PFSK-1 (cell line): ENCODE measurements around the gene MYORG.

ENCODE experiments used
- FOXP2 ChIP-seq: optimal IDR thresholded peaks from 2 replicates; pipeline ENCODE3; 2011; ENCODE audit warnings: borderline replicate concordance, control low read depth, inconsistent platforms; ENCODE audit not compliant: insufficient read depth; ENCODE audit errors: extremely low read length, extremely low read depth
- POLR2AphosphoS5 ChIP-seq: IDR thresholded peaks from 2 replicates; pipeline ENCODE4 v1.6.1; 2012; ENCODE audit warnings: low read depth, mild to moderate bottlenecking, control low read depth, low read length, moderate library complexity
- SIN3A ChIP-seq: IDR thresholded peaks from 2 replicates; pipeline ENCODE4 v1.6.1; 2012; ENCODE audit warnings: mild to moderate bottlenecking, low read length, moderate library complexity, borderline replicate concordance; ENCODE audit not compliant: insufficient read depth
- TAF1 ChIP-seq: IDR thresholded peaks from 2 replicates; pipeline ENCODE4 v1.6.1; 2012; ENCODE audit warnings: low read length, control low read depth, borderline replicate concordance; ENCODE audit not compliant: insufficient read depth
- TF ChIP-seq, protein P1 (sequence below), 2 experiments: IDR thresholded peaks; 2 replicates each; pipeline versions ENCODE4 v1.6.1 to v1.8.0; 2011 to 2012; ENCODE audit warnings: low read depth in 2 of 2, low read length in 2 of 2, control low read depth in 1 of 2, inconsistent platforms in 1 of 2, mild to moderate bottlenecking in 1 of 2, moderate library complexity in 1 of 2; ENCODE audit not compliant: insufficient read depth in 1 of 2

MYORG gene

DNA sequence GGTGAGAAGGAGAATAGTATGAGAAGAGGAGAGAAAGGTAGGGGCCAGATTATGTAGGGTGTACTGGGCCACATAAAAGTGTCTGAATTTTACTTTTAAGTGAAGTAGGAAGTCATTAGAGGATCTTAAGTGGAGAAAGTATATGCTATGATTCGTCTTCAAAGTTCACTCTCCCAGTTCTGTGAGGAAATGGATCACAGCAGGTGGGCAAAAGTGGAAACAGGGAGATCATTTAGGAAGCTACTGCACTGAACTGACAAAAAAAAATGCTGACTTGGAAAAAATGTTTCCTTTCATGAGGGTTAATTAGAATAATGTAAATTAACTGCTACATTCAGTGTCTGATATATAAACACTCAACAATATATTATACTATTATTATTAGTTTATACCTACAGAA, 50.0 kb downstream of the MYORG start:
- TF ChIP-seq POLR2AphosphoS5 (no peak), FOXP2 (no peak), TAF1 (no peak), SIN3A (no peak)
- TF ChIP-seq, protein P1, sequence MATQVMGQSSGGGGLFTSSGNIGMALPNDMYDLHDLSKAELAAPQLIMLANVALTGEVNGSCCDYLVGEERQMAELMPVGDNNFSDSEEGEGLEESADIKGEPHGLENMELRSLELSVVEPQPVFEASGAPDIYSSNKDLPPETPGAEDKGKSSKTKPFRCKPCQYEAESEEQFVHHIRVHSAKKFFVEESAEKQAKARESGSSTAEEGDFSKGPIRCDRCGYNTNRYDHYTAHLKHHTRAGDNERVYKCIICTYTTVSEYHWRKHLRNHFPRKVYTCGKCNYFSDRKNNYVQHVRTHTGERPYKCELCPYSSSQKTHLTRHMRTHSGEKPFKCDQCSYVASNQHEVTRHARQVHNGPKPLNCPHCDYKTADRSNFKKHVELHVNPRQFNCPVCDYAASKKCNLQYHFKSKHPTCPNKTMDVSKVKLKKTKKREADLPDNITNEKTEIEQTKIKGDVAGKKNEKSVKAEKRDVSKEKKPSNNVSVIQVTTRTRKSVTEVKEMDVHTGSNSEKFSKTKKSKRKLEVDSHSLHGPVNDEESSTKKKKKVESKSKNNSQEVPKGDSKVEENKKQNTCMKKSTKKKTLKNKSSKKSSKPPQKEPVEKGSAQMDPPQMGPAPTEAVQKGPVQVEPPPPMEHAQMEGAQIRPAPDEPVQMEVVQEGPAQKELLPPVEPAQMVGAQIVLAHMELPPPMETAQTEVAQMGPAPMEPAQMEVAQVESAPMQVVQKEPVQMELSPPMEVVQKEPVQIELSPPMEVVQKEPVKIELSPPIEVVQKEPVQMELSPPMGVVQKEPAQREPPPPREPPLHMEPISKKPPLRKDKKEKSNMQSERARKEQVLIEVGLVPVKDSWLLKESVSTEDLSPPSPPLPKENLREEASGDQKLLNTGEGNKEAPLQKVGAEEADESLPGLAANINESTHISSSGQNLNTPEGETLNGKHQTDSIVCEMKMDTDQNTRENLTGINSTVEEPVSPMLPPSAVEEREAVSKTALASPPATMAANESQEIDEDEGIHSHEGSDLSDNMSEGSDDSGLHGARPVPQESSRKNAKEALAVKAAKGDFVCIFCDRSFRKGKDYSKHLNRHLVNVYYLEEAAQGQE (IDR thresholded peaks at IDR 0.05; ENCODE audit: insufficient read depth in 1 of 2, low read depth in 2 of 2, low read length in 2 of 2): no peak

- TF ChIP-seq SIN3A (no peak), POLR2AphosphoS5 (no peak), FOXP2 (no peak), TAF1 (no peak)
- TF ChIP-seq, protein P1 (IDR thresholded peaks at IDR 0.05; ENCODE audit: insufficient read depth in 1 of 2, low read depth in 2 of 2, low read length in 2 of 2): no peak
Measured at GRCh38 chr9:34322899-34323591, 53.7 kb downstream of the MYORG start.

DNA sequence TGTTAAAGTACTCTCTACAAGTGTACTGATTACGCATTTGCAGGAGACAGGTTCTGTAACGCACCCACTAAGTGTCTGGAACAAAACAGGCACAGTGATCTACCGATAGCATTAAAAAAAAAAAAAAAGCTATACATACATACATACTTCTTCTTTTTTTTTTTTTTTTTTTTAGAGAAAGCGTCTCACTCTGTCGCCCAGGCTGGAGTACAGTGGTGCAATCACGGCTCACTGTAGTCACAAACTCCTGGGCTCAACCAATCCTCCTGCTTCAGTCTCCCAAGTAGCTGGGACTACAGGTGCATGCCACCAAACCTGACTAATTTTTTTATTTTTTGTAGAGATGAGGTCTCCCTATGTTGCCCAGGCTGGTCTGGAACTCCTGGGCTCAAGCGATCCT, 55.2 kb downstream of the MYORG start:
- TF ChIP-seq FOXP2 (no peak), TAF1 (no peak), POLR2AphosphoS5 (no peak), SIN3A (no peak)
- TF ChIP-seq, protein P1 (IDR thresholded peaks at IDR 0.05; ENCODE audit: insufficient read depth in 1 of 2, low read depth in 2 of 2, low read length in 2 of 2): no peak

DNA sequence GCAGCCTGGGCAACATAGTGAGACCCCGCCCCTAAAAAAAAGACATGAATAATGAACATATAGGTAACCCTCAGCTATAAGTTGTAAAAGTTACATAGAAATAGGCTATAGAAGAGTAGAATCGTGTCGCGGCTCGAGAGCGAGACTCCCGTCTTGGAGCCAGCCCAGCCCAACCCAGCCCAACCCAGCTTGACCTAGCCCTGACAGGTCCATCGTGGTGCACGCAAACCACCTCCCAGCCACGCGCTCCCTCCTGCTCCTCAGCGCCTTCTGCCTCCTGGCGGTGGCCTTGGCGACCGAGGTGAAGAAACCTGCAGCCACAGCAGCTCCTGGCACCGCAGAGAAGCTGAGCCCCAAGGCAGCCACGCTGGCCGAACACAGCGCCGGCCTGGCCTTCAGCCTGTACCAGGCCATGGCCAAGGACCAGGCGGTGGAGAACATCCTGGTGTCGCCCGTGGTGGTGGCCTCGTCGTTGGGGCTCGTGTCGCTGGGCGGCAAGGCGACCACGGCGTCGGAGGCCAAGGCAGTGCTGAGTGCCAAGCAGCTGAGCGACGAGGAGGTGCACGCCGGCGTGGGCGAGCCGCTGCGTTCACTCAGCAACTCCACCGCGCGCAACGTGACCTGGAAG, 58.4 kb downstream of the MYORG start:
- TF ChIP-seq POLR2AphosphoS5: no peak

- TF ChIP-seq, protein P1 (IDR thresholded peaks at IDR 0.05; ENCODE audit: insufficient read depth in 1 of 2, low read depth in 2 of 2, low read length in 2 of 2): no peak
- no peak for TF ChIP-seq TAF1
- no peak for TF ChIP-seq POLR2AphosphoS5
- no peak for TF ChIP-seq SIN3A
- no peak for TF ChIP-seq FOXP2
Measured at GRCh38 chr9:34317436-34317835, 59.3 kb downstream of the MYORG start.
